GM10266 (cell line): ENCODE measurements around the gene RECK.
A peak's percentile ranks its signal among the peaks of the same experiment; 100 is the strongest.

Experiments used
- DNase-seq: peaks from one replicate; pipeline ENCODE4 v3.0.0; 2012; ENCODE audit errors: extremely low spot score
- TF ChIP-seq, protein P1 (sequence below): IDR thresholded peaks from 2 replicates; pipeline ENCODE4 v1.5.1; 2012; ENCODE audit warnings: mild to moderate bottlenecking, low read depth; ENCODE audit not compliant: control insufficient read depth, insufficient read depth; ENCODE audit errors: missing control alignments

RECK gene

DNA sequence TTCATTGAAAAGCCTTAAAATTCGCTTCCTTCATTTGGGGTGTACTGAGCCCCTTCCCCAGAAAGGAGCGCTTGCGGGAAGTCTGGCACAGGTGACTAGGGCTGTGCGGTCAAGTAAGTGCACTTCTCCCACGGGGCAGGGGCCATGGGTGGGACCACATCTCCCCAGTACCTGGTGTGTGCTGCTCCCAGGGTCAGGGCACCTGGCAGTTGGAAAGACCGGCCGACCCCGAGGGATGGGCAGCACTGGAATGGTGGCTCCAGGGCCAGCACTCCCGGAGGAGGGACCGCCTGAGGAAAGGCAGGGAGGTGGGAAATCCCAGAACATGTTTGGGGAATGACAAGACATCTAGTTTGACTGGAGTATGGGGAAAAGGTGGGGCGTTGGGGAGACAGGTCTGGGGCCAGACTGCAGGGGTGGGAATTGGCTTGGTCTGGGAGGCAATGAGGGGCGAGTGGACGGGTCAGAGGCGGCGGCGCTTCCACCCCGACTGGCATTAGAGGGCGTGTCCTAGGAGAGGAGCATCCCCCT, 99.1 kb downstream of the RECK start:
- TF ChIP-seq, protein P1, sequence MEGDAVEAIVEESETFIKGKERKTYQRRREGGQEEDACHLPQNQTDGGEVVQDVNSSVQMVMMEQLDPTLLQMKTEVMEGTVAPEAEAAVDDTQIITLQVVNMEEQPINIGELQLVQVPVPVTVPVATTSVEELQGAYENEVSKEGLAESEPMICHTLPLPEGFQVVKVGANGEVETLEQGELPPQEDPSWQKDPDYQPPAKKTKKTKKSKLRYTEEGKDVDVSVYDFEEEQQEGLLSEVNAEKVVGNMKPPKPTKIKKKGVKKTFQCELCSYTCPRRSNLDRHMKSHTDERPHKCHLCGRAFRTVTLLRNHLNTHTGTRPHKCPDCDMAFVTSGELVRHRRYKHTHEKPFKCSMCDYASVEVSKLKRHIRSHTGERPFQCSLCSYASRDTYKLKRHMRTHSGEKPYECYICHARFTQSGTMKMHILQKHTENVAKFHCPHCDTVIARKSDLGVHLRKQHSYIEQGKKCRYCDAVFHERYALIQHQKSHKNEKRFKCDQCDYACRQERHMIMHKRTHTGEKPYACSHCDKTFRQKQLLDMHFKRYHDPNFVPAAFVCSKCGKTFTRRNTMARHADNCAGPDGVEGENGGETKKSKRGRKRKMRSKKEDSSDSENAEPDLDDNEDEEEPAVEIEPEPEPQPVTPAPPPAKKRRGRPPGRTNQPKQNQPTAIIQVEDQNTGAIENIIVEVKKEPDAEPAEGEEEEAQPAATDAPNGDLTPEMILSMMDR: no peak
- DNase-seq: no peak

DNA sequence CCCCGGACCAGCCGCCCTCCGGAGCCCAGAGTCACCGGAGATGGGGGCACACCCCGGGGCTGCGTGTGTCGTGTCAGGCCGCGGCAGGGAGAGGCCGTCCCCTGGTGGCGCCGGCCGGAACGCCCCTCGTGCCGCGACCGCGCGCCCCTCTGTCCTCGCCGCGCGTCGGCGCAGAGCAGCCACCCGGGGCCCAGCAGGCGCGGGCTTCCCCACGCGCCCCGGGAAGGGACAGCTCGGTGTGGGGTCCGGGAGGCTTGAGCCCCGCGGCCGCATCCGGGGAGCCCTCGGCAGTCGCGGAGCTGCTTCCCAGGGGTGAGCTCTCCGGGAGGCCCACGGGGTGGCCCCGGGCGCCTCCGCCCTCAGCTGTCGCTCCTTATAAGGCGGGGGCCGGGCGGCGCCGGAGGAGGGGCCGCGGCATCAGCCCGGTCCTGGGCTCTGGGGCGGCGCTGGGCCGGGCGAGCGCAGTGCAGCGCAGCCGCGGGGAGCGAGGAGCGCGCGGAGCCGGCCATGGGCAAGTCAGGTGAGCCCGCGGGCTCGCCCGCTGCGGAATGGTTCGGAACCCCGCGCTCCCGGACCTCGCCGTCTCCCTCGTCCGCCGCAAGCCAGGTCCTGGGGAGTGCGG, 99.7 kb downstream of the RECK start, which contains the start of gene GLIPR2:
GLIPR2 (plus strand) TSS at position 462 of the 622 bp plus-strand sequence; CDS start at position 508, 46 bp downstream.
- DNase-seq: peak; percentile 95
- TF ChIP-seq, protein P1: no peak

DNA sequence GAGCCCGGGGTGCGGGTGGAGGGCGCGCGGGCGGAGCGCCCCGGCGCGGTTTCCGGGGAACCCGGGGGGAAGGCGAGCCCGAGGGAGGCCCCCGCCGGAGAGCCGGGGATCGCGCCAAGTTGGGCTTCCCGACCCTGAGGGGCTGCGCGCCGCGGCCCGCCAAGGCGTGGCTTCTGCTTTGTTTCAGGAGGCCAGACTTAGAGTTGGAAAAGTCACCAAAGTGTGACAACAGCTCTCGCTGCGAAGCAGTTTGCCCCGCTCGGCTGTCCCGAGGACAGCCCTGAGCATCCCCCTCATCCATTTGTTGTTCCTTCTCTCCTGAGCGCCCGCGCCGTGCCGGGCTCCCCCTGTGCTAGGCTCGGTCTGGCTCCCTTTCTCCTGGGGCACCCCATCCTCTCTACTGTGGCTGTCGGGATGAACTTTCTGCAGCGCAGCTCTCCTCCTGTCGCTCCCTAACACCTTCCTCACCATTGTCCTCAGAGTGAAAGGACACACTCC, 100.2 kb downstream of the RECK start:
- no peak for DNase-seq
- TF ChIP-seq, protein P1: no peak

DNA sequence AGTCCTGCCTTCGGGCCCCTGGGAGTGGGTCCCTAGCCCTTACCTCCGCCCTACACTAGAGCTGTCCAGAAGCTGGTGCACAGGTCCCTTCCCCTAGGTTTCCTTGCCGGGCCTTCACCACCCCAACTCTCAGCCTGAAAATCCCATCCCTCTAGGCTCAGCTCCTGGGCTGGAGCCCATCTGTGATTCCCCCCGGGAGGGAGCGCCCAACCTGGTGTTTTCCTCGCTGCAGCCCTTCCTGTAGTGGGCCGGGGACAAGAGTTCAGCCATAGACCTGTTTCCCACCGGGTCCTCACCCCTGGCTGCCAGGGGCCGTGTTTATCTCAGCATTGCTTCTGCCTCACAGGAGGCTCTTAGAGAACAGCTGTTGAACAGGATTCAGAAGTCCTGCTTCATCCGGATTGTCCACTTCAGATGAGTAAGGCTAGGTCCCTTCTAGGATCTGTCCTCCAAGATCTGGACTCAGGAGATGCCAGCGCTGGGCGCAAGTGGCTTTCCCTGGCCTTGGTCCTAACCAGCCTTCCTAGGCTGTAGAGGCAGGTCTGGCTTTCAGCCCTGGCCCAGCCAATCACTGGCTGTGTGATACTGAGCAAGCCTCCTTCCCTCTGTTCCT, 100.8 kb downstream of the RECK start:
- TF ChIP-seq, protein P1: no peak
- DNase-seq: no peak

DNA sequence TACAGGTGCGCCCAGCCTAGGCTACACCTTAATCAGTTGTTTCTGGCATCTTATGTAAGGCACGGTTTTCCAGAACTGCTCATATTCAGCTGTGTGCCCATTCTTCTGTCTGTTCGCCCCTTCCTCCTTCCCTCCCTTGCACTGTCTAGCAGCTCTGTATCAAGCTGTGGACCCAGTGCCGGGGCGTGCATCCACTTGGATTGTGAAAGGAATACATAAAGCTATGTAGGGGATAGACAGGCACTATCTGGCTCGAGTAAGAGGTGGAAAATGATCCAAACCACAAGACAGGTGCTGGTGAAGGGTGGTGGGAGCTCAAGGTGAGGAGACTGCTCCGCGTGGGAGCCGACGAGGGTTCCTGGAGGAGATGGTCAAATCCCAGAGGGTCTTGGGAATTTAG, 101.8 kb downstream of the RECK start:
- no peak for DNase-seq

DNA sequence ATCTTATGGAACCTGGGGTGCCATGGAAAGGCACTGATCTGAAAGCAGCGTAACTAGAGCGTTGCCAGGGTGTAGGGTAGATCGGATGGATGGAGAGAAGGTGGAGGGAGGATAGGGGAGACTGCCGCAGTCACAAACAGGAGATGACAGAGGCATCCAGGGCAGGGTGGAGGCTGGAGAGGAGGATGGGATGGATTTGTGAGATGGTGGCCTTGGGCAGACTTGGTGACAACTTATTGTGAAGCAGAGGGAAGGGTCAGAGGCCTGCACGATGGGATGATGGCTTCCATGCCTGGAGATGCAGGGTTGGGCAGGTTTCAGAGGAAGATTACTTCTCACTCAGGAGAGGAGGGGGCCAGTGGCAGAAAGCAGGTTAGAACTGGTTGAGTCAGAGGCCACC, 102.2 kb downstream of the RECK start:
- TF ChIP-seq, protein P1: no peak
- no peak for DNase-seq

More for the DNA sequence above, 101.8 kb downstream of the RECK start:
- TF ChIP-seq, protein P1: no peak
